Psoas muscle (tissue), 8 donors: ENCODE results near the gene USP37. TPM values are rescaled to one million over a fixed set of nuclear protein-coding genes. Genes with fewer than 3 reads are reported as not detected.

ENCODE experiments used
- ATAC-seq, 4 donors: fragments of 200-7000 bp; cut with Tn5 transposase; one replicate each; pipeline ENCODE4 v1.9.1; 2020; ENCODE audit warnings: moderate library complexity in 3 of 4, mild to moderate bottlenecking in 2 of 4
- DNase-seq, 2 donors: peaks; one replicate each; pipeline ENCODE4 v3.0.0-alpha.2; 2020
- H3K27ac ChIP-seq: fragments of 200-600 bp; one replicate; pipeline ENCODE4 v1.8.0; 2022
- H3K27me3 ChIP-seq, 3 donors: fragments of 200-600 bp in 1 of 3; one replicate each; pipeline versions ENCODE4 v1.6.1 to v1.8.0; 2013 to 2022; ENCODE audit warnings: low read length in 2 of 3, mild to moderate bottlenecking in 2 of 3, moderate library complexity in 1 of 3; ENCODE audit not compliant: insufficient read depth in 3 of 3
- H3K36me3 ChIP-seq, 2 donors: fragments of 200-600 bp in 1 of 2; one replicate each; pipeline versions ENCODE4 v1.6.1 to v1.8.0; 2013 to 2022; ENCODE audit warnings: low read depth in 1 of 2, mild to moderate bottlenecking in 1 of 2, moderate library complexity in 1 of 2; ENCODE audit not compliant: insufficient read depth in 1 of 2
- H3K4me1 ChIP-seq: fragments of 200-600 bp; one replicate; pipeline ENCODE4 v1.8.0; 2022
- H3K4me3 ChIP-seq: fragments of 200-600 bp; one replicate; pipeline ENCODE4 v1.8.0; 2022; ENCODE audit warnings: mild to moderate bottlenecking
- H3K9me3 ChIP-seq: fragments of 200-600 bp; one replicate; pipeline ENCODE4 v1.8.0; 2022
- CTCF ChIP-seq: fragments of 200-600 bp; IDR thresholded peaks from one replicate; pipeline ENCODE4 v1.8.0; 2022; ENCODE audit warnings: antibody characterized with exemption
- WGBS, 3 donors: extraction: QIAGEN DNeasy Blood & Tissue Kit; methylation state at CpG; one replicate each; pipeline versions ENCODE4 v1.1.6 to v1.1.7; 2013; 5-methylcytosine and 5-hydroxymethylcytosine counted together
- intact Hi-C, 2 donors: fragments of 100-400 bp; cut with DNase I; formaldehyde crosslinking; loops; one replicate each; pipeline versions ENCODE4 v1.11.0 to v1.14.2; 2022
- polyA plus RNA-seq, 3 donors: library from polyadenylated mRNA; stranded (reverse); fragments of 200-250 nt; gene quantifications; one replicate each; pipeline ENCODE4 v1.2.3, GENCODE V29; 2013
- total RNA-seq, 4 donors: library from RNA; stranded (reverse); fragmentation: NEBNext Ultra II Directional in 2 of 4; extraction: Animal tissue kit (Norgen Biotek cat#: 25700) in 2 of 4; gene quantifications; one replicate each; pipeline versions ENCODE4 v1.2.1 to v1.2.4, GENCODE V29; 2021 to 2023
- donor health status: healthy with polysubstance abuse.
- donor health status: DM: no; HTN: no; CAD: no; lungs with moderate emphysema.
- donor health status: Bipolar disorder and iron deficiency.
- donor health status: healthy.
- donor health status: DM: yes; HTN: yes; CAD: no.
- donor health status: DM: no; HTN: no; CAD: no.
- donor health status: DM: no; HTN: no; CAD: no.
- donor health status: DM: yes; HTN: yes; CAD: no.

Gene USP37
- total and polyA plus RNA-seq, 7 donors, result 2.1 to 10.0 (median 6.3) TPM

- Histone ChIP-seq H3K27me3 (no peaks in the 10 kb centered on the region), H3K4me3 (no peak overlapping the region), H3K36me3 (peaks cover 0 to 44% of the 10 kb centered on the region in 2 donors), H3K27ac (peak overlapping the region; percentile 9), H3K4me1 (peaks cover 34% of the 10 kb centered on the region), H3K9me3 (no peaks in the 10 kb centered on the region)
- intact Hi-C loops, result loop anchor here in 1 of 2 donors (2.0 to 10.0 kb wide), 2 partner anchors 166 to 262 kb away; partner anchors contain the start of genes CNOT9 and USP37
- TF ChIP-seq CTCF, result no peak
- 80 to 90% (median 84%) methylated on average over 19 to 26 of the region's 26 CpGs for WGBS, 3 donors
- DNase-seq (no peak), ATAC-seq (no peak)
Observed at GRCh38 chr2:218402911-218403411, 165.2 kb downstream of the USP37 start.

GRCh38 chr2:218402491-218402901 lies 165.7 kb downstream of the USP37 start:
- no peaks in the 10 kb centered on the region for H3K27me3 ChIP-seq
- no peaks in the 10 kb centered on the region for H3K9me3 ChIP-seq
- no peak for ATAC-seq
- peaks cover 0 to 44% of the 10 kb centered on the region in 2 donors for H3K36me3 ChIP-seq
- H3K27ac ChIP-seq, result peak overlapping the region; percentile 9
- no peak overlapping the region for H3K4me3 ChIP-seq
- no peak for TF ChIP-seq CTCF
- DNase-seq, result no peak
- 44 to 68% (median 47%) methylated on average over 8 of the region's 8 CpGs for WGBS, 3 donors
- intact Hi-C loops, result loop anchor here in 1 of 2 donors (2.0 to 10.0 kb wide), 2 partner anchors 166 to 262 kb away; partner anchors contain the start of genes CNOT9 and USP37
- peaks cover 38% of the 10 kb centered on the region for H3K4me1 ChIP-seq

- WGBS, 3 donors, result 57 to 66% (median 65%) methylated on average over 8 to 9 of the region's 9 CpGs
- H3K9me3 ChIP-seq, result no peaks in the 10 kb centered on the region
- intact Hi-C loops, result loop anchor here in 1 of 2 donors (2.0 to 10.0 kb wide), 2 partner anchors 167 to 263 kb away; partner anchors contain the start of genes CNOT9 and USP37
- ATAC-seq (no peak), DNase-seq (no peak)
- H3K36me3 ChIP-seq, result peaks cover 0 to 44% of the 10 kb centered on the region in 2 donors
- H3K4me3 ChIP-seq, result peak overlapping the region; percentile 91
- no peak for TF ChIP-seq CTCF
- peaks cover 37% of the 10 kb centered on the region for H3K4me1 ChIP-seq
- peak overlapping the region; percentile 9 for H3K27ac ChIP-seq
- no peaks in the 10 kb centered on the region for H3K27me3 ChIP-seq
Observed at GRCh38 chr2:218401890-218402289, 166.3 kb downstream of the USP37 start.

- intact Hi-C loops, result loop anchor here in 1 of 2 donors (10.0 kb wide), 1 partner anchor 264 kb away; no protein-coding TSS in a partner anchor
- ATAC-seq (no peak), DNase-seq (no peak)
- TF ChIP-seq CTCF, result no peak
- H3K36me3 ChIP-seq, result peaks cover 0 to 44% of the 10 kb centered on the region in 2 donors
- no peaks in the 10 kb centered on the region for H3K9me3 ChIP-seq
- peaks cover 34% of the 10 kb centered on the region for H3K4me1 ChIP-seq
- 31 to 39% (median 38%) methylated on average over 22 to 24 of the region's 24 CpGs for WGBS, 3 donors
- H3K27ac ChIP-seq, result peak overlapping the region; percentile 99
- H3K27me3 ChIP-seq, result no peaks in the 10 kb centered on the region
- peak overlapping the region; percentile 91 for H3K4me3 ChIP-seq
Observed at GRCh38 chr2:218400930-218401881, 166.9 kb downstream of the USP37 start.

Other genes starting within 250 kb of the USP37 start
- gene CATIP, start 211.5 kb downstream of the USP37 start, total RNA-seq, result not detected
- not detected for gene CATIP, start 211.5 kb downstream of the USP37 start, polyA plus RNA-seq
- gene SLC11A1, start 186.1 kb downstream of the USP37 start, total RNA-seq, result 1 to 10 TPM; 2.1 to 3.9 (median 2.8) TPM
- 1 to 10 TPM in 2 of 3 donors, under 1 TPM in 1; 0.96 to 2.2 (median 1.9) TPM for gene SLC11A1, start 186.1 kb downstream of the USP37 start, polyA plus RNA-seq
- 10 to 100 TPM; 57.2 to 73.0 (median 63.9) TPM for gene CTDSP1, start 168.5 kb downstream of the USP37 start, total RNA-seq
- 10 to 100 TPM; 55.6 to 62.9 (median 57.4) TPM for gene CTDSP1, start 168.5 kb downstream of the USP37 start, polyA plus RNA-seq
- gene VIL1, start 149.2 kb downstream of the USP37 start, total RNA-seq, result not detected
- under 1 TPM; 0.08 to 0.10 (median 0.10) TPM for gene VIL1, start 149.2 kb downstream of the USP37 start, polyA plus RNA-seq
- gene CNOT9, start 488 bp upstream of the USP37 start, total RNA-seq, result 10 to 100 TPM; 15.9 to 22.9 (median 17.2) TPM
- 10 to 100 TPM; 12.3 to 20.6 (median 20.1) TPM for gene CNOT9, start 488 bp upstream of the USP37 start, polyA plus RNA-seq
- gene PLCD4, start 39.5 kb upstream of the USP37 start, total RNA-seq, result 10 to 100 TPM; 20.3 to 85.2 (median 43.0) TPM
- gene PLCD4, start 39.5 kb upstream of the USP37 start, polyA plus RNA-seq, result 10 to 100 TPM in 2 of 3 donors, 1 to 10 TPM in 1; 1.4 to 39.7 (median 15.9) TPM
- gene ZNF142, start 91.3 kb upstream of the USP37 start, total RNA-seq, result 10 to 100 TPM; 12.0 to 33.5 (median 30.1) TPM
- gene ZNF142, start 91.3 kb upstream of the USP37 start, polyA plus RNA-seq, result 10 to 100 TPM in 1 of 3 donors, 1 to 10 TPM in 2; 1.8 to 21.9 (median 6.9) TPM
- 10 to 100 TPM; 24.3 to 40.5 (median 26.8) TPM for gene BCS1L, start 91.3 kb upstream of the USP37 start, total RNA-seq
- 10 to 100 TPM; 13.1 to 50.1 (median 31.4) TPM for gene BCS1L, start 91.3 kb upstream of the USP37 start, polyA plus RNA-seq
- gene RNF25, start 103.7 kb upstream of the USP37 start, total RNA-seq, result 10 to 100 TPM; 14.5 to 30.3 (median 20.6) TPM
- 10 to 100 TPM; 22.6 to 32.0 (median 26.3) TPM for gene RNF25, start 103.7 kb upstream of the USP37 start, polyA plus RNA-seq
- 10 to 100 TPM in 1 of 4 donors, 1 to 10 TPM in 3; 3.7 to 11.3 (median 7.4) TPM for gene STK36, start 103.7 kb upstream of the USP37 start, total RNA-seq
- gene STK36, start 103.7 kb upstream of the USP37 start, polyA plus RNA-seq, result 1 to 10 TPM; 4.6 to 8.7 (median 6.1) TPM
- 10 to 100 TPM; 10.9 to 14.5 (median 13.8) TPM for gene TTLL4, start 142.5 kb upstream of the USP37 start, total RNA-seq
- 10 to 100 TPM in 2 of 3 donors, 1 to 10 TPM in 1; 9.2 to 15.7 (median 14.0) TPM for gene TTLL4, start 142.5 kb upstream of the USP37 start, polyA plus RNA-seq
- gene CYP27A1, start 213.8 kb upstream of the USP37 start, total RNA-seq, result 10 to 100 TPM; 23.4 to 48.4 (median 45.9) TPM
- gene CYP27A1, start 213.8 kb upstream of the USP37 start, polyA plus RNA-seq, result 10 to 100 TPM in 2 of 3 donors, 1 to 10 TPM in 1; 9.3 to 32.0 (median 18.4) TPM